Measurements from ENCODE around the gene PTHLH. TPM values are rescaled to one million over a fixed set of nuclear protein-coding genes. Genes with fewer than 3 reads are reported as not detected.

Gene PTHLH
- total RNA-seq, 1 donor from 2014 or later, result not detected

- ATAC-seq (no peak), DNase-seq (no peak)
- intact Hi-C loops (cut with micrococcal nuclease), result no loop called here
Measured at GRCh38 chr12:27951898-27952297, 20.6 kb downstream of the PTHLH start.

DNA sequence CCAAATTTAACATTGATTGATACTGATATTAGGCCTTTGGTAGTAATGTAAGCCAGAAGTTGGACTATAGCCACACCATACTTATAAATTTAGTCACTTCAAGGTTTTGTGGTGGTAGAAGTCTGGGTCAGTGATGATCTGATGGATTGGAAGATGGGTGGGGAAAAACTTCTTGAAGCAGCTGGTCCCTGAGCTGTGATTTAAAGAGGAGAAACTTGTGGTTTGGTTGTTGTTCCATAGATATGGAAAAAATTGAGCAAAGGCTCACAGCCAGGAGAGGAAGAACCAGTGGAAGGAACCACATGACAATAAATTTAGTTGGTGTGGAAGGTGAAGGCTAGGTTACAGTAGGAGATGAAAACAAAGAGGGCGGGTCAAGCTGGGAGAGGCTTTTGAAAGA is 26.1 kb downstream of the PTHLH start:
- no peak for DNase-seq
- intact Hi-C loops (cut with micrococcal nuclease), result no loop called here

DNA sequence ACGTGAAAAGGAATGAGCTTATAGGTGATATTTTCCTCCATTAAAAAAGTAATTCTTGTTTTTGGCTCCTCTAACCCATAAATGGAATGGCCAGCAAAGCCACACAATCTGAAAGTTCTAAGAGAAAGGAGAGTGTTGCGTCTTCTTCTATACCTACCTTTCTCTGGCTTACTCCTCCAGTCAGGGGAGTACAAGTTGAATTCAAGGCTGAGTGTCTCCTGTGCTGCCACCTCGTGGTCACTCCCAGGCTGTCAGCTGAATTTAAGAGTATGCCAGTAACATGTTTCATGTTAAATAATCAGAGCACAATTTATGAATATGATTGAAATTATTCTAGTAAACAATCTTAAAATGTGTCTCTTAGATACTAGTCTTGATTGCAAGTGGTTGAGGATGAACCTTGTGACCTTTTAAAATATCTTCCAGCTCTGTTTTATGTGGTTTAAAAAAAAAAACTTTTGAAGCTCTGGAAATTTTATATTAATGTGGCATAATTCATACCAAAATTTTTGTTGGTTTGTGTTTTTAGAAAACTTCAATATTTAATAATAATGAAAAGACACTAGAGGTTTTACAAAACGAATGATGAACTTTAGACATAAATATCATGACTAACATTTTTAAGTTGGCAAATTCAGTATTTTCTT is 31.7 kb downstream of the PTHLH start:
- ATAC-seq (peak; percentile 77), DNase-seq (peak; percentile 81)
- intact Hi-C loops (cut with micrococcal nuclease), result loop anchor here (5.0 kb wide), 1 partner anchor 209 kb away; no protein-coding TSS in a partner anchor

More for the DNA sequence above, 26.1 kb downstream of the PTHLH start:
- ATAC-seq, result no peak

GRCh38 chr12:27940245-27940644 is 32.3 kb downstream of the PTHLH start:
- ATAC-seq (no peak), DNase-seq (no peak)
- intact Hi-C loops (cut with micrococcal nuclease), result loop anchor here (5.0 kb wide), 1 partner anchor 208 kb away; no protein-coding TSS in a partner anchor

- DNase-seq, result no peak
- intact Hi-C loops (cut with micrococcal nuclease), result no loop called here
- ATAC-seq, result no peak
Measured at GRCh38 chr12:27937768-27938167, 34.8 kb downstream of the PTHLH start.

- ATAC-seq, result no peak
- DNase-seq, result no peak
- intact Hi-C loops (cut with micrococcal nuclease), result no loop called here
Measured at GRCh38 chr12:27936196-27936595, 36.3 kb downstream of the PTHLH start.

GRCh38 chr12:27934276-27934675 is 38.3 kb downstream of the PTHLH start:
- DNase-seq, result no peak
- ATAC-seq, result no peak
- intact Hi-C loops (cut with micrococcal nuclease), result no loop called here

GRCh38 chr12:27931390-27931789 is 41.1 kb downstream of the PTHLH start:
- no peak for DNase-seq
- ATAC-seq, result no peak
- intact Hi-C loops (cut with micrococcal nuclease), result no loop called here

DNA sequence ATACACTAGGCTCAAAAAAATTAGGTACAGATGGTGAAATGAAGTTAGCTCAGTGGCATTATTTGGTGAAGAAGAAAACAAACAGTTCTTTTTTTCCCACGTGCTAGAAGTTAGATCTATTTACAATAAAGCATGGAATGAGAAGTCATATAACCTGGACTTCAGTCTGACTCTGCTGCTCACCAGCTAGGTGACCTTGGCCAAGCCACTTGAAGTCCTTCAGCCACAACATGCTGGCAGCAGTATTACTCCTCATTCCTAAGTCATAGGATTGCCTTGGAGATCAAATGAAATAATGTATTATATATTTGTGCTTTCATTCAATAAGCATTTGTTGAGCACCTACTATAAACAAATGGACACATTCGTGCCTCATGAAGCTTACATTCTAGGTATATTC is 45.2 kb downstream of the PTHLH start:
- peak; percentile 73 for ATAC-seq
- intact Hi-C loops (cut with micrococcal nuclease), result no loop called here
- no peak for DNase-seq

- ATAC-seq (no peak), DNase-seq (no peak)
- intact Hi-C loops (cut with micrococcal nuclease), result no loop called here
Measured at GRCh38 chr12:27924350-27925135, 48.0 kb downstream of the PTHLH start.

GRCh38 chr12:27922531-27923139 is 49.9 kb downstream of the PTHLH start:
- intact Hi-C loops (cut with micrococcal nuclease), result no loop called here
- ATAC-seq (peak; percentile 95), DNase-seq (no peak)

DNA sequence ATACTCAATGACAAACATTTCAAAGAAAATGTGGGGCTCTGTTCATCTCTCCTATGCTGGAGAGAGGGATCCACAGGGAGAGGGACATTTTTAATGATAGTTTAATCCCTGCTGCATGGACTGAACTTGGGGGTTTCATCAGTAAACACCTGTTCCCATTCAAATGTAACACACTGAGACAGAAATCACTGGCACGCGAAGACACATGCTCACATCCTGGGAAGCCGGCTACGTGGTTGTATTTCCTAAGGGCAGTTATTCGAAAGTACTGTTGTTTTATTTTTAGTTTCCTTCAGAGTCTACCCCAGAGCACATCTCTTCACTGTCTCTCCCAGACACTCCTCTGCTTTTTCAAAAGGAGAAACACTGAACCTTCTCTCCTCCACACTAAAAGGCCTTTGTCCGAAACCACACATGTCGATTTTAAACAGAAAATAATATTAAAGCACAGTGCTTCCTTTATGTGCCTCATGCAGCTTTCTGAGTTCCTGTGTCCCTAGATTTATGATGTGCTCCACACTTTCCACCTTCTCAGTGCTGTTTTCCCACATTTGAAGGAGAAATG is 52.8 kb downstream of the PTHLH start:
- intact Hi-C loops (cut with micrococcal nuclease), result no loop called here
- ATAC-seq (no peak), DNase-seq (no peak)

- intact Hi-C loops (cut with micrococcal nuclease), result no loop called here
- ATAC-seq, result no peak
- DNase-seq, result no peak
Measured at GRCh38 chr12:27915536-27915935, 57.0 kb downstream of the PTHLH start.

DNA sequence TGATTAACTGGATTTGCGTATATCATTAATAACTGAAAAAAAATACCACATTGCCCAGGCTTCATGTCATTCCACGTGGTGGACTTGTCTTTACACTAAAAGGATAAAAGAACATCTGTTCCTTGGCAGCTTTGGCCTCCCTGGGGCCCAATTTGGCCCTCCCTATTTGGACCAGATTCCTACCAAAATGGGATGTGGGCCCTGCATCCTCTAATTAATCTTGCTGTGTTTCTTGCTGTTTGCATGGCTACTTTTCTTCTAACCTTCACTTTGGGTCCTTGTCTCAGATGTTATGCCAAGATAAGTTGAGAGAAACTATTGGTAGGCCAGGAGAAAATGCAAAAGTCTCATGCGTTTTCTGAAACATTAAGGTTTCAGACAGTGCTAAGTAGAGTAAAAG is 57.5 kb downstream of the PTHLH start:
- peak; percentile 41 for ATAC-seq
- DNase-seq, result peak; percentile 30
- intact Hi-C loops (cut with micrococcal nuclease), result no loop called here

- intact Hi-C loops (cut with micrococcal nuclease), result no loop called here
- DNase-seq (no peak), ATAC-seq (peak; percentile 46)
Measured at GRCh38 chr12:27913999-27914614, 58.4 kb downstream of the PTHLH start.

DNA sequence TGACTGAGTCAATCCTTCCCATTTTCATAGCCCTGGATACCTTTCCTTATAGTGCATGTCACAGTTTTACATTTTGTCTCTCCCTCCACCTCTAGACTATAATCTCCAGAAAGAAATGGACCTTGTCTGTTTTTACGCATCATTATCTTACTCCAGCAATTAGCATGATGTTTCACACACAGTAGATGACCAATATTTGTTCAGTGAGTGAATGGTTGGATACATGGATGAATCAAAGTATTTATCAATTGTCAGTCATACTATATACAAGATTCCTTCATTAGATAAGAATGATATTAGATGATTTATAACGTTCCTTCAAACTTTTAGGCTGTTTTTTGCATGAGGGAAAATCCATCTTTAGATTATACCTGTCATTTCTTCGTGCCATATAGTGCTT is 61.1 kb downstream of the PTHLH start:
- no peak for ATAC-seq

More for the DNA sequence above, 61.1 kb downstream of the PTHLH start:
- intact Hi-C loops (cut with micrococcal nuclease), result no loop called here
- DNase-seq, result no peak

Data from left ventricle myocardium superior (tissue), 1 donor.